DMS153 treated with DMSO at 0.1 percent for 48 hours (cell line): ENCODE measurements around the gene TMEM213.
"Not testable (repeated sequence)": the region's sequence is repeated elsewhere in the genome, so short reads cannot be mapped to it uniquely, and the experiment has no call there.

Experiments
- DNase-seq: peaks from one replicate; lab custom pipeline; 2025; ENCODE audit not compliant: unreplicated experiment; lab: John Stamatoyannopoulos, UW

TMEM213 gene

GRCh38 chr7:138796038-138796615 lies 1.7 kb upstream of the TMEM213 start:
- no peak for DNase-seq

DNA sequence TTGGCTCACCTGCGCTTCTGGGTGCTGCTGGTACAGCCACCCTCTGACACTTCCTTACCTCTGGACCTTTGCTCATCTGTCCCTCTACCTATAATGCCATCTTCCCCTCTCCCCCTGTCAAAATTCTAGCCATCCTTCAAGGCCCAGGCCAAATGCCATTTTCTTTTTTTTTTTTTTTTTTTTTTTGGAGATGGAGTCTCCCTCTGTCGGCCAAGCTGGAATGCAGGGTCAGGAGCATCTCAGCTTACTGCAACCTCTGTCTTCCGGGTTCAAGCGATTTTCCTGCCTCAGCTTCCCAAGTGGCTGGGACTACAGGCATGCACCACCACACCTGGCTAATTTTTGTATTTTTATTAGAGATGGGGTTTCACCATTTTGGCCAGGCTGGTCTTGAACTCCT lies 748 bp upstream of the TMEM213 start:
- not testable (repeated sequence) for DNase-seq

DNA sequence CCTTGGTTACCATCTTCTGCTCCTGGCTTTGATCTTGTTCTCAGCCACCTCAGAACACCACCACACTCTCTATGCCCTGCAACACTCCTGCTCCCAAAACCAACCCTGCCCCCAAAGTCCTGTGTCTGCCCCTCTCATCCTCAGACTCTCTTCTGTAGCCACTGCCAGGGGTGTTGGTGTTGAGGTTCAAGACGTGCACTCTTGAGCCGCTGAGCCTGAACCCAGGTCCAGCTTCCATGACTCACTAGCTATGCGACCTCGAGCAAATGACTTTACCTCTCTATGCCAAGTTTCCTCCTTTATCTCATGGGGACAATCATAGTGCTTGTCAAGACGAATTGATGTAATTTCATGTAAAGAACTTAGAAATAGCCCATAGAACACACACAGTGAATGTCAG lies 1.0 kb downstream of the TMEM213 start:
- no peak for DNase-seq

DNA sequence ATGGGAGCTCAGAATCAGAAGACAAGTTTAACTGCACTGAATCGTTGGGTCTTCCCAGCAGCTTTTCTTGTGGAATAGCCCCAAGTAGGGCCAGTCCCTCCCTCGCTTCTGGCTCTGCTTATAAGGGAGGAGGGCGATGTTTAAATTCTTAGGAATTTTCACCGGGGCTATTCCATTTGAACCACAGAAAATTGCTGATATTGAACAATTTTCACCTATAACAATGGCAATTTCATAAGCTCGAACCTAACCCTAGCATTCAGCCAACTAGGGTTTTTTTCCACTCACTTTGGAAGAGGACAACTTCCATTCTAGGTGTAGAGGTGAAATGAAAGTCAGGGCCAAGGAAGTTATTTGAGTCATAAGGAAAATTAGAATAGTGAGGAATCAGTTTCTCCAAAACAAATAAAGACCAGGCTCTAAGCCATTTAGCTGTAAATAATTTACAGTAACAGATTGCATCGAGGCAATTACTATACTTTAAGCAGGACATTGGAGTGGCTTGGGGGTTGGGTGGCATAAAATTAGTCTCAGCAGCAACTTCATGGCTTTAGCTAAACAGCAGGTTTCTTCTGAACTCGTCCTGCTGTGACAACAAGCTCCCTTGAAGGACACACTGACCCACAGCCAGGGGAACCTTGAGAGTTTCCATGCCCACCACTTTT lies 1.7 kb downstream of the TMEM213 start:
- DNase-seq, result no peak

DNA sequence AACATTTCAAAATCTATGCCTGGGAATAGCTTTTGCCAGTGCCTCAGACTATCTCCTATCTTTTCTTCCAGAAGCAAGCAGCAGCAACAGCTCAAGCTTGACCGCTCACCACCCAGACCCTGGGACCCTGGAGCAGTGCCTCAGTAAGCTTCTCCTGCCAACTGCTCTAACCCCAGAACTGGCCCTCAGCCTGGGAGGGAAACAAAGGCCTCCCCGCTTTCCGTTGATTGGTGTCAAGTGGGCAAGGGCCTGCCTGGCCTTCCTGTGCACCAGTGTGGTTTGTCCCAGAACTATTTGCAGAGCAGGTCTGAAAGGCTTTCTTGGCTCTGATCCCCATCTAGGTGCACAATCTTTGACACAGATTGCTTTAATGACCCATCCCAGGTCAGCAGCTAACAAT lies 3.5 kb downstream of the TMEM213 start:
- no peak for DNase-seq

- no peak for DNase-seq
Measured at GRCh38 chr7:138802706-138803105, 4.9 kb downstream of the TMEM213 start.

DNA sequence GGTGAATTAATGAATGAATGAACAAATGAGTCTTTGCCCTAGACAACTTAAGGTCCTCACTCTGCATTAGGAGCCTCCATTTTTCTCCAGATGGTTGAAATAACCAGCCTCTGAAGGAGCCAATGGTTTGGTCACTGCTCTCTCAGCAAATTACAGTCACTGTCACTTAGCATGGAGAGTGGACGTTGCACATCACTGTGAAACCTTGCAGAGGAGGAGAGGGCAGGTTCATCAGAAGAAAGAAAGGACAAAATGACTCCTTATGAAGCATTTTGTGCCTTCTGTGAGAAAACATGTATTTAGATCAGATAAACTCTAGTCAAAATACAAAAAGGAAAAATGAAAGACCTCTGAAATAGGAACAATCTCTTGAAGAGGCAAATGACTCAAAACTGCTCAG lies 6.8 kb downstream of the TMEM213 start:
- no peak for DNase-seq

DNA sequence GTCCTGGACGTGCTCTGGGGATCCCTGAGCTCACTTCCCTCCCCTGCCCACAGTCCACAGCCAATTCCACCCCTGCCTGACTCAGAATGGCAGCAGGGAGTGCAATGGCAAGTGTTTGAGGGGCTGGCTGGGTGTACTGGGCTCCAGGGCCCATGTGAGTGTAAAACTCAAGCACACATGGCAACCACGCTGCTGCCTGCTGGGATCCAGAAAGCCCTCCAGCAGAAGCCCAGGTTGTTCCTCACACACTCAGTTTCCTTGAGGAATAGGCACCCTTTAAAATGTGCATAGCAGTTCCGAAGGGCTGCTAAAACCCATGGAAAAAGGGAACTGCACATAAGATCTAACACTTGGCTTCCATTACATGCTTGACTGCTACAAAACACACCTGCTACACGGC lies 11.6 kb downstream of the TMEM213 start:
- DNase-seq, result no peak

DNA sequence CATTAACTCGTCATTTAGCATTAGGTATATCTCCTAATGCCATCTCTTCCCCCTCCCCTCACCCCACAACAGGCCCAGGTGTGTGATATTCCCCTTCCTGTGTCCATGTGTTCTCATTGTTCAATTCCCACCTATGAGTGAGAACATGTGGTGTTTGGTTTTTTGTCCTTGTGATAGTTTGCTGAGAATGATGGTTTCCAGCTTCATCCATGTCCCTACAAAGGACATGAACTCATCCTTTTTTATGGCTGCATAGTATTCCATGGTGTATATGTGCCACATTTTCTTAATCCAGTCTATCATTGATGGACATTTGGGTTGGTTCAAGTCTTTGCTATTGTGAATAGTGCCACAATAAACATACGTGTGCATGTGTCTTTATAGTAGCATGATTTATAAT lies 13.5 kb downstream of the TMEM213 start:
- not testable (repeated sequence) for DNase-seq

DNA sequence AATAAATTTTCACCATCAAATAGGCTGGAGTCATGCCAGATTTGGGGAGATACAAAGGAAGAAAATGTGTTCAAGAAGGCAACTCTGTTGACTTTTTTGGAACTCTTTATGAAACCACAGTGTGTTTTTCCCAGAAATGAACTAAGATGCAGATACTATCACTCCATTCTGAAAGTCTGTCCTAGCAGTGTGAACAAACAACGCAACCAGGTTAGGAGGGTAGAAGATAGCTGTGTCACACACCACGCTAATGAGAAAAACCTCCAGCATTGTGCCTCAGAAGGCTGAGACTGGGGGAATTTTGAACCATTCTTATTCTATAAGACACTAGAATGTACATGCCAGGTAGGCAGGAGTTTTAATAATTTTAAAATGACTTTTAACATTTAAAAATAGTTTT lies 16.2 kb downstream of the TMEM213 start:
- no peak for DNase-seq

- DNase-seq, result no peak
Measured at GRCh38 chr7:138814816-138815332, 17.1 kb downstream of the TMEM213 start.

- DNase-seq, result no peak
Measured at GRCh38 chr7:138816650-138817049, 18.9 kb downstream of the TMEM213 start.

- DNase-seq, result no peak
Measured at GRCh38 chr7:138819625-138820024, 21.8 kb downstream of the TMEM213 start.

DNA sequence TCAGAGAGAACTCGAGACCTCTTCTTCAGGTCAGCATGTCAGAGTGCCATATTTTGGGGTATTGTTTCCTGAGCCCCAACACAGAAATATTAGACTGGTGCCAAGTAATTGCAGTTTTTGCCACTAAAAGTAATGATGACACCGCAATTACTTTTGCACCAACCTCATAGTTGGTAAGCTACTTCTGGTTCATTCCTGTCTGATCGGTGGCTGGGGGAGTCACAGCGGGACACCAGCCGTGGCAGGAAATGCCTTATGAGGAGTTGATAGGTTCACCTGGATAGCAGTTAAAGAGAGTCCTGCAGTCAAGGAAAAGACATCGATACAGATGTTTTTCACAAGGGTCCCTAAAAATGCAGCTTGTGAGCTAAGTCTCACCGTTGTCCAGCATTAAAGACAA lies 24.1 kb downstream of the TMEM213 start:
- DNase-seq, result no peak

DNA sequence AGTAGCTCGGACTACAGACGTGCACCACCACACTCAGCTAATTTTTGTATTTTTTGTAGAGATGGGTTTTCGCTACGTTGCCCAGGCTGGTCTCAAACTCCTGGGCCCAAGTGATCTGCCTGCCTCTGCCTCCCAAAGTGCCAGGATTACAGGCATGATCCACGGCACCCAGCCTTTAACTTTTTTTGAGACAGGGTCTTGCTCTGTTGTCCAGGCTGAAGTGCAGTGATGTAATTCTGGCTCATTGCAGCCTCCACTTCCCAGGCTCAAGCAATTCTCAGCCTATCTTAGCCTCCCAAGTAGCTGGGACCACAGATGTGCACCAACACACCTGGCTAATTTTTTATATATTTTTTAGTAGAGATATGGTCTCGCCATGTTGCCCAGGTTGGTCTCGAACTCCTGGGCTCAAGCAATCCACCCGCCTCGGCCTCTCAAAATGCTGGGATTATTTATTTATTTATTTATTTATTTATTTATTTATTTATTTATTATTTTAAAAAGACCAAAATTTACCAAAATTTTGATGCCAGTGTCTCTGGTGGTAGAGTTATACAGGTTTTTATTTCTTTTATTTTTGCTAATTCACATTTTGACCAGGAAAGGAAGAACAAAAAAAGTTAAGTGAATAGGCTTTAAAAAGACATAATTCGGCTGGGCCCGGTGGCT lies 25.2 kb downstream of the TMEM213 start:
- DNase-seq, result no peak

- no peak for DNase-seq
Measured at GRCh38 chr7:138825049-138825721, 27.4 kb downstream of the TMEM213 start.

GRCh38 chr7:138828302-138828701 lies 30.5 kb downstream of the TMEM213 start:
- DNase-seq, result no peak

DNA sequence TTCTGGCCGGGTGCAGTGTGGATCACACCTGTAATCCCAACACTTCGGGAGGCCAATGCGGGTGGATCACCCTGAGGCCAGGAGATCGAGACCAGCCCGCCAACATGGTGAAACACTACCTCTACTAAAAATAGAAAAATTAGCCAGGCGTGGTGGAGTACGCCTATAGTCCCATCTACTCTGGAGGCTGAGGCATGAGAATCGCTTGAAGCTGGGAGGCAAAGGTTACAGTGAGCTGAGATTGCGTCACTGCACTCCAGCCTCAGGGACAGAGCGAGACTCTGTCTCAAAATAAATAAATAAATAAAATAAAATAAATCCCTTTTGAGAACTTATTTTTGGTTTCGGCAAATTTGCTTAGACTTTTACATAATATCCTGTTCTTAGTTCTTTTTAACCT lies 31.5 kb downstream of the TMEM213 start:
- no peak for DNase-seq

GRCh38 chr7:138832966-138833365 lies 35.2 kb downstream of the TMEM213 start:
- no peak for DNase-seq

- no peak for DNase-seq
Measured at GRCh38 chr7:138833596-138833995, 35.8 kb downstream of the TMEM213 start.

- DNase-seq, result no peak
Measured at GRCh38 chr7:138834583-138834982, 36.8 kb downstream of the TMEM213 start.

DNA sequence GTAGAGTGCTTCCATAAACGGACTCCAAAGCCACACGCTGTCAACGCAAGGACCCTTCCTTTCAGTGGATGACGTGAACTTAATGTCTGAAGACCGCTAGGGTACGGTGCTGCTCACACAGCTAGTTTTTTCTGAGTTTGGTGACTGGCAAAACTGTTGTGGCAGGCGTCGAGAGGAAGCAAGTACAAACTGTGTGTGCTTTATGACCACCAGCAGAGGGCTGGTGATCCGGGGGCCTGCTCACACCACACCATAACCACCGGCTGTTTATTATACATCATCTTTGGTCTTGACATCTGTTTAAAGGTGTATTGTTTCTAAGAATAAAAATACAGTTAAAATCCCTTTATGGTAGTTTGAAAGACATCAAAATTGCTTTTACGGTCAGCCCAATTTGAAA lies 37.3 kb downstream of the TMEM213 start:
- no peak for DNase-seq
